ENCODE results near the gene ATP12A. TPM values are rescaled to one million over a fixed set of nuclear protein-coding genes. Genes with fewer than 3 reads are reported as not detected.

ATP12A gene
- total and polyA plus RNA-seq, 2 donors (not counting 1 experiment from before 2014, with no cell fraction given), result not detected

DNA sequence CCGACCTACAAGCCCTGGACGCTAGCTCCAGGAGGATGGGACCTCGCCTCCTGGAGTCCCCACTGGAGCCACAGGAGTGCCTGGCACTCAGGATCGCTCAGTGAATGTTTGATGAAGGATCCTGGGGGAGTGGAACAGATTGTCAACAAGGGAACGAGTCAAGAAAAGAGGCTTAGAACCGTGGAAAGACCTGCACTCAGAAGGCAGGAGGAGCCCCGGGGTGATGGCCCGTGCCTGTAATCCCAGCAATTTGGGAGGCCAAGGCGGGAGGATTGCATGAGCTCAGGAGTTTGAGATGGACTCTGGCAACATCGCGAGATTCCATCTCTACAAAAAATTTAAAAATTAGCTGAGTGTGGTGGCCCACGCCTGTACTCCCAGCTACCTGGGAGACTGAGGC, 38.9 kb downstream of the ATP12A start:
- Histone ChIP-seq H3K4me2 (ENCODE audit: extremely low read depth, insufficient read depth, low read length) (no peak overlapping the region), H3K9me3 (ENCODE audit: control insufficient read depth, insufficient read depth, low read depth, low read length) (no peaks in the 10 kb centered on the region), H3K4me1 (ENCODE audit: control insufficient read depth, extremely low read depth, insufficient read depth, low read length) (no peaks in the 10 kb centered on the region), H3K79me2 (ENCODE audit: control insufficient read depth, insufficient read depth, low read length) (no peaks in the 10 kb centered on the region), H3K27ac (ENCODE audit: insufficient read depth, low read length) (no peak overlapping the region), H3K9ac (ENCODE audit: insufficient read depth, low read length) (no peak overlapping the region), H3K4me3 (replicated peaks in 1 of 4; ENCODE audit: control extremely low read depth in 1 of 4, insufficient read depth in 1 of 4, low read depth in 3 of 4, low read length in 4 of 4) (no peak overlapping the region), H2AFZ (ENCODE audit: low read length) (no peak overlapping the region), H3K36me3 (ENCODE audit: control insufficient read depth, insufficient read depth, low read length) (no peaks in the 10 kb centered on the region), H3K27me3 (ENCODE audit: control insufficient read depth, insufficient read depth, low read length) (no peaks in the 10 kb centered on the region), H4K20me1 (ENCODE audit: control insufficient read depth, extremely low read depth, insufficient read depth, low read length) (no peaks in the 10 kb centered on the region)
- no peak for DNase-seq (ENCODE audit: low read depth in 2 of 2)
- no peak for TF ChIP-seq EZH2 (IDR thresholded peaks at IDR 0.05; ENCODE audit: low read length, missing control alignments)
- TF ChIP-seq, protein P1, sequence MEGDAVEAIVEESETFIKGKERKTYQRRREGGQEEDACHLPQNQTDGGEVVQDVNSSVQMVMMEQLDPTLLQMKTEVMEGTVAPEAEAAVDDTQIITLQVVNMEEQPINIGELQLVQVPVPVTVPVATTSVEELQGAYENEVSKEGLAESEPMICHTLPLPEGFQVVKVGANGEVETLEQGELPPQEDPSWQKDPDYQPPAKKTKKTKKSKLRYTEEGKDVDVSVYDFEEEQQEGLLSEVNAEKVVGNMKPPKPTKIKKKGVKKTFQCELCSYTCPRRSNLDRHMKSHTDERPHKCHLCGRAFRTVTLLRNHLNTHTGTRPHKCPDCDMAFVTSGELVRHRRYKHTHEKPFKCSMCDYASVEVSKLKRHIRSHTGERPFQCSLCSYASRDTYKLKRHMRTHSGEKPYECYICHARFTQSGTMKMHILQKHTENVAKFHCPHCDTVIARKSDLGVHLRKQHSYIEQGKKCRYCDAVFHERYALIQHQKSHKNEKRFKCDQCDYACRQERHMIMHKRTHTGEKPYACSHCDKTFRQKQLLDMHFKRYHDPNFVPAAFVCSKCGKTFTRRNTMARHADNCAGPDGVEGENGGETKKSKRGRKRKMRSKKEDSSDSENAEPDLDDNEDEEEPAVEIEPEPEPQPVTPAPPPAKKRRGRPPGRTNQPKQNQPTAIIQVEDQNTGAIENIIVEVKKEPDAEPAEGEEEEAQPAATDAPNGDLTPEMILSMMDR (conservative IDR thresholded peaks at IDR 0.05 in 1 of 2, IDR thresholded peaks at IDR 0.05 in 1 of 2; ENCODE audit: low read depth in 1 of 2, low read length in 2 of 2), result no peak

DNA sequence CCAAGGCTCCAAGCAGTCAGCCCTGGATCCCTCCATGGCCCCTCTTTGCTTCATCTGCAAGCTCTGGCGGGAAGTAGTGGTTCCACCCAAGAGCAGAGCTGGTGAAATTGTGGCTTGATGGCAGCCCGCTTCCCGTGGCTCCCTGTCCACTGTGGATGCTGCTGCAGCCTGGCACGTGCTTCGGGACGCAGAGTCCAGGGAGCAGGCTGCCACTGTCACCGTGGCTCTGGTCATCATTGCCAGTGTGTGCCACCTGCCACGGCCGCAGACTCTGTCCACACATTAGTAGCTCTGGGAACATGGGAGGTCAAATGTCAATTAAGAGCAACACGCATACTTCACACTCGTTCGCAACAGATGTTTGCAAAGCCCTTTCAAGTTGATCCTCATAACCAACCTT, 43.0 kb downstream of the ATP12A start:
- Histone ChIP-seq H3K4me3 (replicated peaks in 1 of 4; ENCODE audit: control extremely low read depth in 1 of 4, insufficient read depth in 1 of 4, low read depth in 3 of 4, low read length in 4 of 4) (no peak overlapping the region), H3K9me3 (ENCODE audit: control insufficient read depth, insufficient read depth, low read depth, low read length) (no peaks in the 10 kb centered on the region), H4K20me1 (ENCODE audit: control insufficient read depth, extremely low read depth, insufficient read depth, low read length) (peaks cover 2% of the 10 kb centered on the region), H2AFZ (ENCODE audit: low read length) (no peak overlapping the region), H3K4me1 (ENCODE audit: control insufficient read depth, extremely low read depth, insufficient read depth, low read length) (no peaks in the 10 kb centered on the region), H3K4me2 (ENCODE audit: extremely low read depth, insufficient read depth, low read length) (no peak overlapping the region), H3K27ac (ENCODE audit: insufficient read depth, low read length) (no peak overlapping the region), H3K79me2 (ENCODE audit: control insufficient read depth, insufficient read depth, low read length) (no peaks in the 10 kb centered on the region), H3K36me3 (ENCODE audit: control insufficient read depth, insufficient read depth, low read length) (no peaks in the 10 kb centered on the region), H3K9ac (ENCODE audit: insufficient read depth, low read length) (no peak overlapping the region), H3K27me3 (ENCODE audit: control insufficient read depth, insufficient read depth, low read length) (peaks cover 4% of the 10 kb centered on the region)
- TF ChIP-seq, protein P1 (conservative IDR thresholded peaks at IDR 0.05 in 1 of 2, IDR thresholded peaks at IDR 0.05 in 1 of 2; ENCODE audit: low read depth in 1 of 2, low read length in 2 of 2), result no peak
- no peak for TF ChIP-seq EZH2 (IDR thresholded peaks at IDR 0.05; ENCODE audit: low read length, missing control alignments)
- DNase-seq (ENCODE audit: low read depth in 2 of 2), result no peak

DNA sequence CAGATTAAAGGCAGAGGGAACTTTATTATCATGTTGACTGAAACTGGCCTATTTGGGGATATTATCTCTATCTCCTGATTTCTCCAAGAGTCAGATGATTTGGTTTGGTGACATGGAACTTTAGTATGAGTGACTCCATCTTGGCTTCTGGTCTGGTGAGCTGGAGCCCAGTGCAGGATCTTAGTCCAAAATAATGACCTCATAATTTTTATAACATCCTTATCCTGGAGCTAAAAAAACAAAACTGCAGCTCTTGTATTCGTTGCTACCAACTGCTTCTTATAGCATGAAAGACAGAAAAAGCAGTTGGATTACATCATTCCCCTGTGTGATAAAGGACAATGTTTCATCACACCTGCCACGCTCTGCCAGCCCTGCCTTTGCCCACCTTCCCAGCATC, 44.5 kb downstream of the ATP12A start:
- no peaks in the 10 kb centered on the region for H3K79me2 ChIP-seq (ENCODE audit: control insufficient read depth, insufficient read depth, low read length)
- no peak overlapping the region for H3K9ac ChIP-seq (ENCODE audit: insufficient read depth, low read length)
- H3K27ac ChIP-seq (ENCODE audit: insufficient read depth, low read length), result no peak overlapping the region
- H2AFZ ChIP-seq (ENCODE audit: low read length), result no peak overlapping the region
- no peaks in the 10 kb centered on the region for H3K36me3 ChIP-seq (ENCODE audit: control insufficient read depth, insufficient read depth, low read length)
- peaks cover 4% of the 10 kb centered on the region for H3K27me3 ChIP-seq (ENCODE audit: control insufficient read depth, insufficient read depth, low read length)
- no peak for DNase-seq (ENCODE audit: low read depth in 2 of 2)
- H3K4me3 ChIP-seq (replicated peaks in 1 of 4; ENCODE audit: control extremely low read depth in 1 of 4, insufficient read depth in 1 of 4, low read depth in 3 of 4, low read length in 4 of 4), result no peak overlapping the region
- no peaks in the 10 kb centered on the region for H3K9me3 ChIP-seq (ENCODE audit: control insufficient read depth, insufficient read depth, low read depth, low read length)
- no peak overlapping the region for H3K4me2 ChIP-seq (ENCODE audit: extremely low read depth, insufficient read depth, low read length)
- H3K4me1 ChIP-seq (ENCODE audit: control insufficient read depth, extremely low read depth, insufficient read depth, low read length), result no peaks in the 10 kb centered on the region
- no peak for TF ChIP-seq EZH2 (IDR thresholded peaks at IDR 0.05; ENCODE audit: low read length, missing control alignments)
- TF ChIP-seq, protein P1 (conservative IDR thresholded peaks at IDR 0.05 in 1 of 2, IDR thresholded peaks at IDR 0.05 in 1 of 2; ENCODE audit: low read depth in 1 of 2, low read length in 2 of 2), result no peak
- H4K20me1 ChIP-seq (ENCODE audit: control insufficient read depth, extremely low read depth, insufficient read depth, low read length), result peaks cover 2% of the 10 kb centered on the region

Measured in fibroblast of lung (primary cell).